HG02885 (cell line): Measurements from ENCODE around the gene GEMIN7.
A peak's percentile ranks its signal among the peaks of the same experiment; 100 is the strongest.

ENCODE experiments used
- ATAC-seq: cut with Tn5 transposase; IDR thresholded peaks from one replicate; pipeline ENCODE4 v1.9.1; 2021; ENCODE audit warnings: mild to moderate bottlenecking; ENCODE audit not compliant: unreplicated experiment, poor library complexity

Gene GEMIN7

GRCh38 chr19:45059258-45059965, 19.6 kb upstream of the GEMIN7 start:
- ATAC-seq = no peak

DNA sequence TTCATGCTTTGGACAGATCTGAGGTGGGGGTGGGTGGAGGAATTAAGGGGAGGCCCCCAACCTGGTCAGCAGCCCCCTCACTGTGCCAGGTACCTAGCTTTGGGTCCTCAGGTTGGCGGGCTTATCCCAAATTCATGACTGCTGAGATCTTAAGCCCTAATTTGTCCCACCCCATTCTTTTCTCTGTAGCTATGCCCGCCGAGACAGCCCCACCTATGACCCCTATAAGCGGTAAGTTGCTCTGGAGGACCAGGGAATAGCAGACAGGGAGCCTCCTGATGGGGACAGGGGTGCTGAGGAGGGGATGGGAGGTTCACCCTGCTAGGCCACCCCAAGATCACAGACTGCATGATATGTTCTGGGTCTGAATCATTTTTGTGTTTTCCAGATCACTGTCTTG, 17.1 kb upstream of the GEMIN7 start:
- no peak for ATAC-seq

DNA sequence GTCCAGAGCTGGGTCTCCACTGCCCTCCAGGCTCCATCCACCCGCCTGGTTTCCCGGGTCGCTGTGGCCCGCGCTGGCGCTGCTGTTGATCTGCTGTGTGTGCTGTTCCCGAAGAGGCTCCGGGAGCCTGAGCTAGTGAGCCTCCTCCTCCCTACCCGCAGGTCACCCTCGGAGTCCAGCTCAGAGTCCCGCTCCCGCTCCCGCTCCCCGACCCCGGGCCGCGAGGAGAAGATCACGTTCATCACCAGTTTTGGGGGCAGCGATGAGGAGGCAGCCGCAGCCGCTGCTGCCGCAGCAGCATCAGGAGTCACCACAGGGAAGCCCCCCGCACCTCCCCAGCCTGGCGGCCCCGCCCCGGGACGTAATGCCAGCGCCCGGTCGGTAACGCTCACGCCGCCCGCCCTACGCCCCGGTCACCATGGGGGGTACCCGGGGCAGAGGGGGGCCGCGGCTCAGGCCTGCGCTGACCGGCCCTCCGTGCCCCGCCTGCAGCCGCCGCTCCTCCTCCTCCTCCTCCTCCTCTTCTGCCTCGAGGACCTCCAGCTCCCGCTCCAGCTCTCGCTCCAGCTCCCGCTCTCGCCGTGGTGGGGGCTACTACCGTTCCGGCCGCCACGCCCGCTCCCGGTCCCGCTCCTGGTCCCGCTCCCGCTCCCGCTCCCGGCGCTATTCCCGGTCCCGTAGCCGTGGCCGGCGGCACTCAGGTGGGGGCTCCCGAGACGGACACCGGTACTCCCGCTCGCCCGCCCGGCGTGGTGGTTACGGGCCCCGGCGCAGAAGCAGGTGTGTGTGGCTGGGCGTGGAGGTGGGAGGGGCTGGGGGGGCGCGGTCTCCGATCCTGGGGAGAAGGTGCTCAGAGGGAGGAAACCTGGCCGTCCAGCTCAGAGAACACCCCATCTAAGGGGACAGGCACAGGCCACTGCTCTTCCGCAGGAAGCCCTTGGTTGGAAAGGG, 14.9 kb upstream of the GEMIN7 start:
- no peak for ATAC-seq

DNA sequence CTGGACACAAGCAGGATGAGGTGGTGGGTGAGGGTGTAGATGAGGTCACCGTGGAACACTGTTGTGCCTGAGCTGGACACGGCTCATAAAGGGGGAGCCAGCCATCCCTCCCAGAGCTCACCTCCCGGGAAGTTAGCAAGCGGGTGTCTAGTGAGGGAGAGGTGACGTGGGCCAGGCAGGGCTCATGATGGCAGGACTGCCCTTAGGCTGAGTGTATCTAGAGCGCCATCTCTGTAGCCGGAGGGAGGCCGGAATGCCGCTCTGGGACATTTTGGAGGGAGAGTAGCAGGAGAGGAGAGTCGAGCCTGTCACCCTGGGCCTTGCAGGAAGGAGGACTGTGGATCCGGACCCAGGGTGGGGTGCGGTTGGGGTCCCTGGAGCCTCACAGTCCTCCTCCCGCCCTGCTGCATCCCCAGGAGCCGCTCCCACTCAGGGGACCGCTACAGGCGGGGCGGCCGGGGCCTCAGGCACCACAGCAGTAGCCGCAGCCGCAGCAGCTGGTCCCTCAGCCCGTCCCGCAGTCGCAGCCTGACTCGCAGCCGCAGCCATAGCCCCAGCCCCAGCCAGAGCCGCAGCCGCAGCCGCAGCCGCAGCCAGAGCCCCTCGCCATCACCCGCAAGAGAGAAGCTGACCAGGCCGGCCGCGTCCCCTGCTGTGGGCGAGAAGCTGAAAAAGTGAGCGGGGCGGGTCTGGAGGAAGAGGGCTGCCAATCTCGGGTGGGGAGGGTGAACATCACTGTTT, 12.0 kb upstream of the GEMIN7 start:
- no peak for ATAC-seq

DNA sequence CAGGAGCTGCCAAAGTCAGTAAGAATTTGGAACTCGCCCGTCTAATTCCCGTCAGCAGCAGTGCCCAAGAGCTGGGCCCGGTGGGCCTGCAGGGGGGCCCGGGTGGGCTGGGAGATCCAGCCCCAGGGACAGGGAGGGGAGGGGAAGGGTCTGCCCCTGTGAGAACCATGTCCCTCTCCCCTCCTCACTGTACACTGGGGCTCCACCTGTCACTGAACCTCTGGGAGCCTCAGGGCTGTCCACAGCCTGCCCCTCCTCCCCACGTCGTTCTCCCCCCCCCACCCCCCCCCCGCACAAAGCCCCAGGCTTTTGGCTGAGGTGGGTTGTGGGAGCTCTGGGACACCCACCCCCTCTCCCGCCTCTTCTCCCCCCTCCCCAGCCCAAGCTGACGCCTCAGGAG, 11.0 kb upstream of the GEMIN7 start:
- no peak for ATAC-seq

- ATAC-seq = no peak
Observed at GRCh38 chr19:45069056-45069455, 10.0 kb upstream of the GEMIN7 start.

- no peak for ATAC-seq
Observed at GRCh38 chr19:45070214-45070613, 8.8 kb upstream of the GEMIN7 start.

DNA sequence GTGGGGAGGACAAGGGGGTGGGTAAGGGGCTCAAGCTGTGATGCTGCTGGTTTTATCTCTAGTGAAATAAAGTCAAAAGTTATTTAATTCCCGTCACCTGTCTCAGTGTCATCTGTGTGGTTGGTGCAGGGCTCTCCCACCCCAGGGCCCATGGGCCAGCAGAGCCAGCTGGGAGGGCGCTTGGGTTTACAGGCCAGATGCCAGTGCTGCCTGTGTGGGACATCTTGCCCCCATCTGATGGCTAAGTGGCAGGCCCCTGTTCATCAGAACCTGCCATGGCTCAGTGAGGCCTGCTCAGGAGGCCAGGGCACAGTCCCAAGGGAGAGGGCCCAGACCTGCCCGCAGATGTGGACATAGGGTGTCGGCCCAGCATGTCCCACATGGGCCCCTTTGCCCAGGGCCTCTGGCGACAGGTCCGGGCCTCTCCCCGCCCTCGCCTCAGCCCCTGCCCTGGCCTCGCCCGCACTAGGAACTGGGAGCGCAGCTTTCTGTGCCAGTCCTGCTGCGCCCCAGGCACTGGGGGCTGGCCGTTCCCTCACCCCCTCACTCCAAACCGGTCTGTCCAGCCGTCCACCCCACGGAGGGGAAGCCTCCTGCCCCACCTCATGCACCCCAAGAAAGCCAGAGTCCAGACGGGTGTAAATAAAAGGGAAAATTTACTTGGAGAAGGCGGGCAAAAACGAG, 8.1 kb upstream of the GEMIN7 start:
- no peak for ATAC-seq

- no peak for ATAC-seq
Observed at GRCh38 chr19:45071545-45071938, 7.5 kb upstream of the GEMIN7 start.

DNA sequence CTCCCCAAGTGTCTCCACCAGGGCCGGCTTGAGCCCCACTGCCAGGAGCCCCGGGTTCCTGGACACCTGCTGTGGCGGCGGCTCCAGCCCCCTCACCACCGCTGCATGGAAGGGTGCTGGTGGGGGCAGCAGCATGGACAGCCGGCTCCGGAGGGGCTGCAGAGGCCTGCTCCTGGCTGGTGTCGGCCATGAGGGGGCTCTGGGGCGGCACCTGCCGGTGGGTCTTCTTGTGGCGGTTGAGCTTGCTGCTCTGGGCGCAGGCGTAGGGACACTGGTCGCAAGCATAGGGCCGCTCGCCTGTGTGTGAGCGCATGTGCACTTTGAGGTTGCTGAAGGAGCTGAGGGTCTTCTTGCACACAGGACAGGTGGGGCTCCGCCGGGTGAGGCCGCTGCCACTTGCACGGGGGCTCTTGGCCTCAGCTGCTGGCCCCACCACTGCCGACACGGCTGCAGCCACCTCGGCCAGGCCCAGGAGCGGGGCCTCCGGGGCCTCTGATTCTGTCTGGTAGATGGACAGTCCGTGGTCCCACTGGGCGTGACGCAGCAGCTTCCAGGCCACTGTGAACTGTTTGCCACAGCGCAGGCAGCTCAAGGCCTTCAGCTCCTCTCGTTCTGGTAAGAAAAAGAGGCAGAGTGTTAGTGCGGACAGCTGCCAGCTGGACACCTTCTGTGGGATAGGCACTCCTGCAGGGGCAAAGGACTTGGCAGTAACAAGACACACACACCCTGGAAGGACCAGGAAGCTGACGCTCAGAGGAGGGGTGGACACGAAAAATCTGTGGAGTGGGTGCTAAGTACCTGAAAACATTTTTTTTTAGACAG, 6.9 kb upstream of the GEMIN7 start:
- ATAC-seq = no peak

DNA sequence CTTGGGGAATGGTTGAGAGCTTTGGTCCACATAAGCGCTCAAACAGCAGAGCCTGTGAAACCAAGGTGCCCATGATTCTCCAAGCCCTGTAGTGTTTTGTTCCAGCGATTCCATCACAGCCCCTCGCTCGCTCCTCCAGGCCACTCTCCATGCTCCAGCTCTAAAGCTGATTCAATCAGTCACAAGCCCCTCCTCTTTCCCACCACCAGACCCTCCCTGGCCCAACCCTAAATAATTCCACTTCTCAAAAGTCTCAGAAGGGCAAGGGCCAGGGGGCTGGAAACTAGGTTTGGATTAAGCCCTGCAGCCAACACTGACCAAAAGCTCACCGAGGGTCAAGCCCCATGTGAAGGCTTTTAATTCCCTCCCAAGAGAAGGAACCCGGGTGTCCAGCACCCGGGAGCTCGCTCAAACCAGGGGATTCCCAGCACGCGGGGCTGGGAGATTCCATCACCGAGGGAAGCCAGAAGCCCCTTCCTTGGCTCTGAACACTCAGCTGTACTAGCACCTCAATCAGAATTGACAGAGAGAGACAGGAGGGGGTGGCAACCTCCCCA, 4.2 kb upstream of the GEMIN7 start:
- ATAC-seq = no peak

DNA sequence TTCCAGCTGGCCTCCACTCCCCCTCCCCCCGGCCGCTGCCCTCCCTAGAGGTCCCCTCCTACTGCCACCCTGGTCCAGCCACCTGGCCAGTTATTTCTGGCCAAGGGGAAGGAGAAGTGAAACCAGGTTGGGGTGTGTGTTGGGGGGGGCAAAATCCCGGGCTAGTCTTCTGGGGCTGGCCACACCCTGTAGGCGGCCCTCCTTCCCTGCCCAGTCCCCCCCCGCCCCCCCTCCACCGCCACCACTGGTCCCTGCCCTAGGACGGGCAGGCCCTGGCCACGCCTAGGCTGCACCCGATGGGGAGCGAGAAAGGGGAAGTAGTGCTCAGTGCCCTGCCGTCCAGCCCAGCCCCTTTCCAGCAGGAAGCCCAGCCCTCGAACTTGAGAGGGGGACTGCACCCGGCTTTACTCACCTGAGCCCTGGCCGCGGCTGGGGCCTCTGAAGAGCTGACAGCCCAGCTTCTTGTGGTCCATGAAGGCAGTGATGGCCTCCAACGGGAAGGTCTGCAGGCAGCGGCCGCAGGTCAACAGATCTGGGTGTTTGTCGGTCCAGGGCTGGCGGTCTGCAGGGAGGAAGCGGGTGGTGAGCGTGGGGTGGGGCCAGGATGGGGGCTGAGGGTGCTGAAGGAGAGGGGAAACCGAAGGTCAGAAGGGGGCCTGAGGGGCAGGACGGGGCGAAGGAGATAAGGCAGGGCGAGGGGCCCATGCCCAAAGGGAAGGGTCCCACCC, 3.6 kb upstream of the GEMIN7 start:
- ATAC-seq = peak; percentile 57

DNA sequence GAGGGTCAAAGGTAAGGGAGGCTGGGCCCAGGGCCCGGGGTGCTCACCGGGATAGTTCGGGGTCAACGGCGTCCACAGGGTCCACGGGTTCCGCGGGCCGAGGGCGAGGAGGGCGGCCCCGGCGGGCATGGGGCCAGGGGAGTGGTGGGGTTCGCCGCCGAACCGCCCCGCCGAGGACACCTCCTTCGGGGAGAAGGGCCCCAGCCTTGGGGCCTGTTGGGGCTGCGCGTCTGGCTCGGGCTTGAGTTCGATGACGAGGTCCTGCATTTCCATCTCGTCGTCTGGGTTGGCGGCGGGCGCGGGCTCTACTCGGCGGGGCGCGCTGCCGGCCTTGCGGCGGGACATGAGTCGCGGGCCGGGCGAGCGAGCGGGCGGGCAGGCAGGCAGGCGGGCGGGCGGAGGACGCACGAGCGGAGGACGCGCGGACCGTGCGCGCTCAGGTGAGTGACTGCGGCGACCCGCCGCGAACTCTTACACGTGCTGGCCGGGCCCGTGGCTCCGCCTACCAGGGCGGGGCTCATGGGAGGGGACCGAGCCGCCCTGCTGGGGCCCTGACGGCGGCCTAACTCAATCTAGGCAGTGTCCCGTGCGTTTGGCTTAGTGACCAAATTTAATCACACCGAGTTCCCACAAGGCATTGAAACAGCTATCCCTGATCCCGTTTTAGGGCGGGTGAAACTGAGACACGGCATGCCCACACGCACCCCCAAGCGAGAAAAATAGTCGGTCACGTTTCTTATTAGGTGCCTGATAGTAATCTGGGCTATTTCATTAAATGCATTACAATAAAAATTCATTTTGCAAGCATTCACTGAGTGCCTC, 2.8 kb upstream of the GEMIN7 start, which contains the start of gene ZNF296:
Gene ZNF296, minus strand, starts transcription at position 450 of the 822 bp plus-strand sequence. Its CDS starts 105 bp downstream, at position 345.
- ATAC-seq = peak; percentile 60

DNA sequence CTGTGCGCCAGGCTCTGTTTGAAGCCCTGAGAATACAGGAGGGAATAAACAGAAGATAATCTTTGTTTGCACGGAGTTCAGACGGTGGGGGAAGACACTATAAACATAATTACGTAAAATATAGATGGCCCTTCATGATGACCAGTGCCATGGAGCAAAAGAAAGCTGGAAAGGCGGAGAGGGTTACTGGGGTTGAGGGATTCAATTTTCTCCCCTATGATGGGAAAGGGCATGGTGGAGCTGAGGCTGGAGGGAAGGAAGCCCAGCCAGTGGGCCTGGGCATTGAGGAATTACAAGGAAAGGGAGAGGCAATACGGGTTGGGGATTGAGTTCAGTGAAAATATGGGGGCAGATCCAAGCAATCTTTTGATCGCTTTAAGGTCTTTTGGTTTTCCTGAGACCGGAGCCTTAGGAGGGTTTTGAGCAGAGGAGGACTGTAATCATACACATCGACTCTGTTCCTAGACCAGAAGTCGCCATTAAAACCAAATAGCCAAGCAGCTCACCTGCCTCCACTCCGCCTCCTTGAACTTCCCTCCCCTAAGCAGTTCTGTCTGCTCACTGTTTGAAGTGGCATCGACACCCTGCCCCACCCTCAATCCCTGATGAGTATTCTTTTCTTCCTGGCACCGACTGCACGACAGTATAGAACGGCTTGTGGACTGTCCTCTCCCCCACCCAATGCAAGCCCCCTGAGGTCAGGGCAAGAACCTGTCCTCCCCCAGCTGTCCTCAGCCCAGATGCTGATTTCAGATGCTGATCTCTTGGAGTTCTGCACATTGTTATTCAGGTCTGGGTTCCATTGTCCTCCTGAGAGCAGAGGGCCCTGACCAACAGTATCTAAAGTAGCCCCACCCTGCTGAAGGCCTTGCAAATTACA, 2.0 kb upstream of the GEMIN7 start:
- ATAC-seq = no peak

DNA sequence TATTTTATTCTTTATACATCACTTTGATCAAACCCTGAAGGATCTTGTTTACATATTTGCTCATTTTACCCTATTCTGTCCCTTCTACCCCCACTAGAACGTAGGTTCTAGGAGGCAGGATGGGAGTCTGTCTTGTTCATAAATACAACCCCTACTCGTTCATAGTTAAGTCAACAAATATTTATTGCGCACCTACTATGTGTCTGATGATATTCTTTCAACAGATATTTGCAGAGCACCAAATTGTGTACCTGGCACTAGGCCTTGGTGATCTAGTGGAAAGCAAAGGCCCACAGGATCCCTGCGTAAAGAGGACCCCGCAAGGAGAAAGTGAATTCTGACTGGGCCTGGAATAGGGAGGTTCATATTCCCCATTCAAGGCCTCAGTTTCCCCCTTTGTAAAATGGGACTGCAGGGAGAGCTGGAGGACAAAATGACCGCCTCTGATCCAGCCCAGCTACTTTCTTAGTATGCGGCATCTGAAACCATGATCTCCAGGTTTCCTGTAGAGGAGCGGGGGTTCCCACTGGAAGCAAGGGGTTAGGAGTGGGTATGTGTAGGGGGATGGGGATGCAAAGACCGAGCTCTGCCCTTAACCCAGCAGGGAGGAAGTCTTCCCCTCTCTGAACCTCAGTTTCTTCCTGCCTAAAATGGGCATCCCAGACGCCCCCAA, 534 bp upstream of the GEMIN7 start:
- ATAC-seq = peak; percentile 0

DNA sequence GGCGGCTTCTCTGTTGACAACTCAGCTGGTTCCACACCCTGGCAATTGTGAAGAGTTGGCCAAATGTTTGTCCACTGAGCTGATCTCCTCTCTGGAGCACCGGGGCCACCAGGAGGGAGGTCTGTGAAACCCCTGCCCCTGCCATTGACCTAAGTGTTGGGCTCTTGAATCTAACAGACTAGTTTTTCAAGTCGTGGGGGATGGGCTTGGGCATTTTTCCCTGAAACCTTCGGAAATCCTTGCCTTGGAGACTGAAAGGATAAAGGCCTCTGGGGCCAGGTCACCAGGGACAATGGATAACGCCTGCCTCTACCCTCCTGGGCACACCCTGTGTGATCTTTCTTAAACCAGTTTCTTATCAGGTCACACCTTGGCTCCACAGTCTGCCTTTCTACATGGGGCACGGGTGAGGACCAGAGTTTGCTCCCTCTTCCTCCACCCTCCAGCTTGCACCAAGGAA, 881 bp downstream of the GEMIN7 start:
- no peak for ATAC-seq
